ENCODE measurements around the gene DDX46.
"Not testable (repeated sequence)": the region's sequence is repeated elsewhere in the genome, so short reads cannot be mapped to it uniquely, and the experiment has no call there.

DDX46 gene

GRCh38 chr5:134758504-134759341, at the start of gene DDX46:
Gene DDX46 (plus strand): TSS chr5:134758779. CDS start chr5:134758939, 160 bp downstream.
- peak; percentile 97 for DNase-seq (ENCODE audit: low read depth, low spot score)

- DNase-seq (ENCODE audit: low read depth, low spot score), result peak; percentile 34
Observed at GRCh38 chr5:134714120-134714519, 44.5 kb upstream of the DDX46 start.

- DNase-seq (ENCODE audit: low read depth, low spot score), result no peak
Observed at GRCh38 chr5:134714541-134714940, 44.0 kb upstream of the DDX46 start.

GRCh38 chr5:134715466-134715865, 43.1 kb upstream of the DDX46 start:
- DNase-seq (ENCODE audit: low read depth, low spot score), result not testable (repeated sequence)

- DNase-seq (ENCODE audit: low read depth, low spot score), result no peak
Observed at GRCh38 chr5:134724872-134725271, 33.7 kb upstream of the DDX46 start.

GRCh38 chr5:134732819-134733218, 25.8 kb upstream of the DDX46 start:
- no peak for DNase-seq (ENCODE audit: low read depth, low spot score)

- no peak for DNase-seq (ENCODE audit: low read depth, low spot score)
Observed at GRCh38 chr5:134735243-134735642, 23.3 kb upstream of the DDX46 start.

GRCh38 chr5:134736173-134736812, 22.3 kb upstream of the DDX46 start:
- DNase-seq (ENCODE audit: low read depth, low spot score), result no peak

- peak; percentile 100 for DNase-seq (ENCODE audit: low read depth, low spot score)
Observed at GRCh38 chr5:134738133-134738962, 20.2 kb upstream of the DDX46 start, which contains the start of gene CAMLG. Gene CAMLG (plus strand): TSS chr5:134738548. CDS start chr5:134738621, 73 bp downstream.

- peak; percentile 58 for DNase-seq (ENCODE audit: low read depth, low spot score)
Observed at GRCh38 chr5:134738963-134739661, 19.5 kb upstream of the DDX46 start.

- no peak for DNase-seq (ENCODE audit: low read depth, low spot score)
Observed at GRCh38 chr5:134741052-134741451, 17.5 kb upstream of the DDX46 start.

- DNase-seq (ENCODE audit: low read depth, low spot score), result no peak
Observed at GRCh38 chr5:134742134-134742533, 16.4 kb upstream of the DDX46 start.

GRCh38 chr5:134749415-134749814, 9.2 kb upstream of the DDX46 start:
- DNase-seq (ENCODE audit: low read depth, low spot score), result peak; percentile 40

GRCh38 chr5:134758176-134758503, 439 bp upstream of the DDX46 start:
- DNase-seq (ENCODE audit: low read depth, low spot score), result no peak

GRCh38 chr5:134767528-134768291, 9.1 kb downstream of the DDX46 start:
- not testable (repeated sequence) for DNase-seq (ENCODE audit: low read depth, low spot score)

GRCh38 chr5:134769206-134769605, 10.6 kb downstream of the DDX46 start:
- DNase-seq (ENCODE audit: low read depth, low spot score), result no peak

GRCh38 chr5:134772461-134773125, 14.0 kb downstream of the DDX46 start:
- peak; percentile 5 for DNase-seq (ENCODE audit: low read depth, low spot score)

- no peak for DNase-seq (ENCODE audit: low read depth, low spot score)
Observed at GRCh38 chr5:134777366-134777765, 18.8 kb downstream of the DDX46 start.

GRCh38 chr5:134784241-134784920, 25.8 kb downstream of the DDX46 start:
- no peak for DNase-seq (ENCODE audit: low read depth, low spot score)
